Hepatocyte (in vitro differentiated cells): ENCODE measurements around the gene ADGRD2. TPM values are rescaled to one million over a fixed set of nuclear protein-coding genes. Genes with fewer than 3 reads are reported as not detected.

Experiments used
- DNase-seq: peaks from one replicate; pipeline ENCODE4 v3.0.0-alpha.2; 2016; ENCODE audit warnings: low spot score
- H2AFZ ChIP-seq: fragments of 200-600 bp; sonication (generic); 2 replicates; pipeline ENCODE4 v1.6.0; 2016; ENCODE audit warnings: antibody characterized with exemption, mild to moderate bottlenecking
- H3K27ac ChIP-seq: fragments of 200-600 bp; sonication (generic); 2 replicates; pipeline ENCODE4 v1.5.1; 2016; ENCODE audit warnings: mild to moderate bottlenecking
- H3K27me3 ChIP-seq: fragments of 200-600 bp; sonication (generic); 2 replicates; pipeline ENCODE4 v1.6.1; 2016
- H3K36me3 ChIP-seq: fragments of 200-600 bp; sonication (generic); replicated peaks from 2 replicates; pipeline ENCODE4 v1.5.1; 2016; ENCODE audit warnings: low read depth; ENCODE audit not compliant: insufficient read depth
- H3K4me1 ChIP-seq: fragments of 200-600 bp; sonication (generic); 2 replicates; pipeline ENCODE4 v1.5.1; 2016; ENCODE audit warnings: mild to moderate bottlenecking, moderate library complexity; ENCODE audit not compliant: insufficient read depth
- H3K4me2 ChIP-seq: fragments of 200-600 bp; sonication (generic); 2 replicates; pipeline ENCODE4 v1.6.0; 2016
- H3K4me3 ChIP-seq: fragments of 200-600 bp; sonication (generic); 2 replicates; pipeline ENCODE4 v1.5.1; 2016; ENCODE audit warnings: mild to moderate bottlenecking
- H3K79me2 ChIP-seq: fragments of 200-600 bp; sonication (generic); 2 replicates; pipeline ENCODE4 v1.6.0; 2017; ENCODE audit warnings: mild to moderate bottlenecking
- H3K9me2 ChIP-seq: fragments of 200-600 bp; sonication (generic); replicated peaks from 2 replicates; pipeline ENCODE4 v1.6.0; 2017; ENCODE audit warnings: mild to moderate bottlenecking; ENCODE audit not compliant: insufficient read depth
- H3K9me3 ChIP-seq: fragments of 200-600 bp; sonication (generic); 2 replicates; pipeline ENCODE4 v1.5.1; 2016; ENCODE audit warnings: low read depth, mild to moderate bottlenecking
- H4K20me1 ChIP-seq: fragments of 200-600 bp; sonication (generic); 2 replicates; pipeline ENCODE4 v1.6.0; 2016; ENCODE audit warnings: mild to moderate bottlenecking; ENCODE audit not compliant: insufficient read depth, poor library complexity, severe bottlenecking
- EZH2 ChIP-seq: fragments of 200-600 bp; sonication (generic); IDR thresholded peaks from 2 replicates; pipeline ENCODE4 v1.6.1; 2016; ENCODE audit warnings: antibody characterized with exemption, mild to moderate bottlenecking, borderline replicate concordance
- EZH2phosphoT487 ChIP-seq: fragments of 200-600 bp; sonication (generic); IDR thresholded peaks from one replicate; pipeline ENCODE4 v1.6.1; 2018; ENCODE audit warnings: antibody characterized with exemption, mild to moderate bottlenecking, low read depth, moderate library complexity; ENCODE audit not compliant: unreplicated experiment, severe bottlenecking
- WGBS: methylation state at CpG from one replicate; pipeline ENCODE4 v1.1.6; 2016; ENCODE audit warnings: low lambda C conversion rate; ENCODE audit errors: missing lambda C conversion rate; 5-methylcytosine and 5-hydroxymethylcytosine counted together
- polyA plus RNA-seq: library from polyadenylated mRNA; unstranded; fragments of >200 nt; fragmentation: Nextera tagmentation; extraction: Ambion mirVana; gene quantifications from 2 replicates; pipeline ENCODE4 v1.2.1, GENCODE V29; 2016
- total RNA-seq: library from RNA; depleted of rRNA; stranded (reverse); fragments of >200 nt; gene quantifications from 2 replicates; pipeline ENCODE4 v1.2.3, GENCODE V29; 2014
- TF ChIP-seq, protein P1 (sequence below): fragments of 200-600 bp; sonication (generic); IDR thresholded peaks from 2 replicates; pipeline ENCODE4 v1.5.1; 2016; ENCODE audit warnings: antibody characterized with exemption, mild to moderate bottlenecking; ENCODE audit not compliant: poor library complexity

Gene ADGRD2
- total and polyA plus RNA-seq, 2 experiments from 2014 or later: not detected

DNA sequence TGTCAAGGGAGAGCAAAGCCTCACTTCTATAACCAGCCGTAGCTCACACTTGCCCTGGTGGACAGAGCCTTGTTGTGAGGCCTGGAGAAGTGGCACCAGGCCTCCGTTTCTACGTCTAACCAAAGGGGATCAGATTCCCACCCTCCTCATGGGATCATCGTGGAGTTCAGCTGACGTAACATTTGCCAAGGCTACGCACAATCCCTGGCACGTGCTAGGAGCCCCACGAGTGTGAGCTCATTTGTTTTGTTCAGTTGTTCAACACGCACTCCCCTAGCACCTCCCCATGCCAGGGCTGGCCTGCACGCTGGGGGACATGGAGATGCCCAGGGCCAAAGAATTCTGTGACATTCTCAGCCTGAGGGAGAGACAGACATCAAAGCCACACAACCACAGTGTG lies 23.1 kb downstream of the ADGRD2 start:
- no peak overlapping the region for H3K4me2 ChIP-seq
- H3K27ac ChIP-seq: no peak overlapping the region
- no peak overlapping the region for H2AFZ ChIP-seq
- no peaks in the 10 kb centered on the region for H3K79me2 ChIP-seq
- H3K4me3 ChIP-seq: no peak overlapping the region
- no peak for TF ChIP-seq EZH2
- TF ChIP-seq EZH2phosphoT487: no peak
- H3K9me2 ChIP-seq: no peaks in the 10 kb centered on the region
- no peak for DNase-seq
- no peaks in the 10 kb centered on the region for H4K20me1 ChIP-seq
- H3K27me3 ChIP-seq: peaks cover 17% of the 10 kb centered on the region
- H3K4me1 ChIP-seq: peaks cover 9% of the 10 kb centered on the region
- WGBS: 90% methylated on average over 10 of the region's 10 CpGs
- H3K9me3 ChIP-seq: no peaks in the 10 kb centered on the region
- no peaks in the 10 kb centered on the region for H3K36me3 ChIP-seq

DNA sequence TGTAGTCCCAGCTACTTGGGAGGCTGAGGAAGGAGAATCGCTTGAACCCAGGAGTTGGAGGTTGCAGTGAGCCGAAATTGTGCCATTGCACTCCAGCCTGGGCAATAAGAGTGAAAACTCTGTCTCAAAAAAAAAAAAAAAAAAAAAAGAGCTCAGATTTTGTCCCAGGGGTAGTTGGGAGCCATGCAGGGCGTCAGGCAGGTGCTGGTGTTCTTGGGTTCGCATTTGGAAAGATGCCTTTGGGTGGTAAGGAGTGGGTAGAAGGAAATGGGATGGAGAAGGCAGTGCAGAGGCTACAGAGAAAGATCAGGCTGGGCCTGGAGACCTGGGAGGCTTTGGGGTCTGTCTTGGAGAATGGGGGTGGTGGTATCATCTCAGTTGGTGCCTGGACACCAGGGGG lies 23.9 kb downstream of the ADGRD2 start:
- H3K4me1 ChIP-seq: peaks cover 9% of the 10 kb centered on the region
- H3K27ac ChIP-seq: no peak overlapping the region
- H3K36me3 ChIP-seq: no peaks in the 10 kb centered on the region
- TF ChIP-seq EZH2 (no peak), EZH2phosphoT487 (no peak)
- TF ChIP-seq, protein P1, sequence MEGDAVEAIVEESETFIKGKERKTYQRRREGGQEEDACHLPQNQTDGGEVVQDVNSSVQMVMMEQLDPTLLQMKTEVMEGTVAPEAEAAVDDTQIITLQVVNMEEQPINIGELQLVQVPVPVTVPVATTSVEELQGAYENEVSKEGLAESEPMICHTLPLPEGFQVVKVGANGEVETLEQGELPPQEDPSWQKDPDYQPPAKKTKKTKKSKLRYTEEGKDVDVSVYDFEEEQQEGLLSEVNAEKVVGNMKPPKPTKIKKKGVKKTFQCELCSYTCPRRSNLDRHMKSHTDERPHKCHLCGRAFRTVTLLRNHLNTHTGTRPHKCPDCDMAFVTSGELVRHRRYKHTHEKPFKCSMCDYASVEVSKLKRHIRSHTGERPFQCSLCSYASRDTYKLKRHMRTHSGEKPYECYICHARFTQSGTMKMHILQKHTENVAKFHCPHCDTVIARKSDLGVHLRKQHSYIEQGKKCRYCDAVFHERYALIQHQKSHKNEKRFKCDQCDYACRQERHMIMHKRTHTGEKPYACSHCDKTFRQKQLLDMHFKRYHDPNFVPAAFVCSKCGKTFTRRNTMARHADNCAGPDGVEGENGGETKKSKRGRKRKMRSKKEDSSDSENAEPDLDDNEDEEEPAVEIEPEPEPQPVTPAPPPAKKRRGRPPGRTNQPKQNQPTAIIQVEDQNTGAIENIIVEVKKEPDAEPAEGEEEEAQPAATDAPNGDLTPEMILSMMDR: no peak
- no peak overlapping the region for H2AFZ ChIP-seq
- no peak overlapping the region for H3K4me3 ChIP-seq
- H3K27me3 ChIP-seq: peaks cover 25% of the 10 kb centered on the region
- no peaks in the 10 kb centered on the region for H4K20me1 ChIP-seq
- 89% methylated on average over 4 of the region's 4 CpGs for WGBS
- no peaks in the 10 kb centered on the region for H3K79me2 ChIP-seq
- H3K9me2 ChIP-seq: no peaks in the 10 kb centered on the region
- no peaks in the 10 kb centered on the region for H3K9me3 ChIP-seq
- DNase-seq: no peak
- H3K4me2 ChIP-seq: no peak overlapping the region

DNA sequence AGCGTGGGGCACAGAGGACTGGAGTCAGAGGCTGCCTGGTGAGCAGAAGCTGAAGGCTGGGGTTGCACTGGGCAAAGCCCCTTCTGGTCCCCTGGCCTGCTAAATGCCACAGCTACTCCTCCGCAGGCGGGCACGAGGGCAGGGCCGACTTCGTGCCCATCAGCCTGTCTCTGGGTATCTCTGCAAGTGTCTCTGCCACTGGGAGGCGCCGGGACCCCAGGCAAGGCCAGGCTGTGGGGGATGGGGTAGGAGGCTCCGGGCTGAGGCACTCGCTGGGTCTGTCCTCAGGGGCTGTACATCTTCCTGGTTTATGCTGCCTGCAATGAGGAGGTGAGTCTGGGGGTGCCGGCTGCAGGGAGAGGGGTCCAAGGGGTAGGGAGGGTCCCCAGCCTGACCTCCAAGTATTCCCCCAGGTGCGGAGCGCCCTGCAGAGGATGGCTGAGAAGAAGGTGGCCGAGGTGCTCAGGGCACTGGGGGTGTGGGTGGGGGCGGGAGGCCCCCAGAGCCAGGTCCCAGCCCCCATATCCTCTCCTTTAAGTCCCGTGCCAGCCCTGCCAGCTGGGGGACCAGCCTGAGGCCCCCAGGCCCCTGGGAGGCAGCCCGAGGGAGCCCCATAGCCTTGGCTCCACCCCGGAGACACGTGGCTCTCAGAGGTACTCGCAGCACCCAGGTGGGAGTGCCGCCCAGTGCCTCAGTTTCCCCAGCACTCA lies 25.1 kb downstream of the ADGRD2 start:
- Histone ChIP-seq H3K9me2 (no peaks in the 10 kb centered on the region), H4K20me1 (no peaks in the 10 kb centered on the region), H3K27me3 (peaks cover 25% of the 10 kb centered on the region), H3K4me3 (no peak overlapping the region), H3K79me2 (no peaks in the 10 kb centered on the region), H2AFZ (no peak overlapping the region), H3K9me3 (no peaks in the 10 kb centered on the region), H3K27ac (no peak overlapping the region), H3K36me3 (no peaks in the 10 kb centered on the region), H3K4me1 (peaks cover 9% of the 10 kb centered on the region), H3K4me2 (no peak overlapping the region)
- WGBS: 77% methylated on average over 19 of the region's 21 CpGs
- no peak for DNase-seq
- no peak for TF ChIP-seq EZH2
- TF ChIP-seq, protein P1: no peak

DNA sequence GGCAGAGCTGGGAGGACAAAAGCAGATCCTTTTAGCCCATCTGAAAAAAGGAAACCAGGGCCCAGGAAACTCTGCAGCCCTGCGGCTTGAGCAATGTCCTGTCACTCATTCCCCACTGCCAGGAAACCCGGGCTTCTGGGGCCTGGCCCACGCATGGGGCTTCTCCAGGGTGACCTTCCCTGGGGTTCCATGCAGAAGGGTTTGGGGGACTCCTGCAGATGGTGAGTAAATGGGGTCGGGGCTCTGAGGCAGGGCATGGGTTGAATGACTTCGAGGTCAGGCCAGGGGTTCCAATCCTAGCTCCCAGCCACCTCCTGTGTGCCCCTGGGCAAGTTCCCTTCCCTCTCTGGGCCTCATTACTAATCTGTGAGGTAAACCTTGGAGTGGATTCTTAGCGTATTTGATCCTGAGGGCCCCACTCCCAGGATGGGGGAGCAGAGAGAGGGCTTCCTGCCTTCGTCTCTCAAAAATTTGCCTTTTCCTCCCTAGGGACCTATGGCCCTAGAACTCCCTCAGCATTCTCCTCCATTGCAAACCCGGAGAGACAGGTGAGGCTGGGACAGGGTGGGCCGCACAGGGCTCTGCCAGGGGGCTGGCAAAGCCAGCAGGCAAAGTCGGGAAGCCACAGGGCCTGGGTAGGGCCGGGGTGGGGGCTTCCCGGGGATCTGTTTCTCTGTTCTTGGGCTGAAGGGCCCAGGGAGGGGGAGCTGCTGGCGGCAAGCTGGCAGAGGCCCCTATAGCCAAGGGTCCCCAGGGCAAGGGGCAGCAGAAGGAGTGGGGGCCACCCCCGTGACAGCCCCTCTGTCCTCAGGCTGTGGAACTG lies 25.8 kb downstream of the ADGRD2 start:
- H3K9me3 ChIP-seq: no peaks in the 10 kb centered on the region
- H3K9me2 ChIP-seq: no peaks in the 10 kb centered on the region
- TF ChIP-seq, protein P1: no peak
- TF ChIP-seq EZH2phosphoT487 (no peak), EZH2 (no peak)
- H2AFZ ChIP-seq: no peak overlapping the region
- H3K4me3 ChIP-seq: no peak overlapping the region
- no peaks in the 10 kb centered on the region for H4K20me1 ChIP-seq
- H3K4me2 ChIP-seq: no peak overlapping the region
- WGBS: 88% methylated on average over 14 of the region's 14 CpGs
- no peaks in the 10 kb centered on the region for H3K79me2 ChIP-seq
- H3K36me3 ChIP-seq: no peaks in the 10 kb centered on the region
- H3K27ac ChIP-seq: no peak overlapping the region
- no peak for DNase-seq
- peaks cover 25% of the 10 kb centered on the region for H3K27me3 ChIP-seq
- H3K4me1 ChIP-seq: peaks cover 9% of the 10 kb centered on the region
